ENCODE results near the gene COX19.

Gene COX19

GRCh38 chr7:922334-923107 lies 52.8 kb downstream of the COX19 start:
- no peak for DNase-seq

- no peak for DNase-seq
These were observed 53.6 kb downstream of the COX19 start for GRCh38 chr7:921581-922333.

DNA sequence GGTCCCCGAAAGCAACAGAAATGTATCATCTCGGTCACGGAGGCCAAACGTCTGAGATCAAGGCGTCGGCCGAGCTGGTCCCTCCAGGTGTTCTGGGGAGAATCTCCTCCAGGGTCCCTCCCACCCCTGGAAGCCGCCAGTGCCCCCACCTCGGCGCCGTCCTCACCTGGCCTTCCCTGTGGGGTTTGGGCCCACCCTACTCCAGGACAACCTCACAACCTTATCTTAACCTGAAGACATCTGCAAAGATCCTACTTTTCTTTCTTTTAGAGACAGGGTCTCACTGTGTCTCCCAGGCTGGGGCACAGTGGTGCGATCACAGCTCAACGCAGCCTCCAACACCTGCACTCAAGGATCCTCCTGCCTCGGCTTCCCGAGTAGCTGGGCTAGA lies 54.3 kb downstream of the COX19 start:
- DNase-seq = no peak

DNA sequence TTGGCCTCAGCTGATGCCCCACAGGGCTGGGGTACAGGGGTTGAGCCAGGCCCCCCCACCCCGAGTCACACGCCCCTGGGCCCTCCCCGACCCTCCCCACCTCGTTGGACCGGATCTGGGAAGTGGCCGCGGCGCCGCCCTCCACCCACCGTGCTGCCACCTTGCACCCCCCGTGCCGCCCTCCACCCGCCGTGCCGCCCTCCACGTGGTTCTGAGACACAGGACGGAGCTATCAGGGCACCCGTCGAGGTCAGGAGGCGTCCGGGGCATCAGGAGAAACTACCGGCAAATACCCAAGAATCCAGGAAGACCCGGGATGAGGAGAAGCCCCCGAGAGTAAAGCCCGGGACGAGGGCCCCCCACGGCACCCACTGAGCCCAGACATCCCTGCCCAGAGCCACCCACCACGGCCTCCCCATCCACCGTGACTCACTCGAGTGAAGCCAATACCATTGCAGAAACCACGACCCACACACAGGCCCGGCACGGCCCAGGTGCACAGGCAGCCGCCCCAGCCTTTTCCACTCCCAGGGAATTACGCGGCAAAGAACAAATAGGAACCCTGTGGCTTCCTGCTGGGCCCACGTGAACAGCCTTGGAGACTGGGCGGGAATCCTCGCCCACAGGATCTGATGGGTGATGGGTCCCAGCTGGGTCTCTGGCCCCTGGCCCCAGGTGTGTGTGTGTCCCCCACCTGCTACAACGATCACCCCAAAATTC lies 54.8 kb downstream of the COX19 start:
- no peak for DNase-seq

GRCh38 chr7:919924-920341 lies 55.4 kb downstream of the COX19 start:
- no peak for DNase-seq

DNA sequence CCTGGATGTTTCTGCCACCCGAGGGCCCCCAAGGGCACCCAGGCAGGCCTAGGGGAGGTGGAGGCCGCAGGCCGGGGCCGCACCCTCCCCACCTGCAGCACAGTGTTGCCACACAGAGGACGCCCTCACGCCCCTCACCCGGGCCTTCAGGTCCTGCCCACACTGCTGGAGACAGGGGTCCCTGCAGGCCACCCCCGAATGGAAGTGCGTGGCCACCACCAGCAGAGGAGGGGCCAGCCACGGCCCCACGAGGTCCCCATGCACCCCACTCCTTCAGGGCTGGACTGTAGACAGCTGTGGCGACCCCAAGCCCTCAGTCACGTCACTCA lies 56.3 kb downstream of the COX19 start:
- DNase-seq = no peak

GRCh38 chr7:918441-919113 lies 56.8 kb downstream of the COX19 start:
- no peak for DNase-seq

DNA sequence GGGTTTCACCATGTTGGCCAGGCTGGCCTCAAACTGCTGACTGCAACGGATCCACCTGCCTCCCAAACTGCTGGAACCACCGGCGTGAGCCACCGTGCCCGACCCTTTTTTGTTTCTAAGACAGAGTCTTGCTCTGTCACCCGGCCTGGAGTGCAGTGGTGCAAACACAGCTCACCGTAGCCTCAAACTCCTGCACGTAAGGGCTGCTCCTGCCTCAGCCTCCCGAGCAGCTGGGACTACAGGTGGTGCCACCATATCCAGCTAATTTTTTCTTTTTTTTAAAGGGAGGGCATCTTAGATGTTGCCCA lies 57.3 kb downstream of the COX19 start:
- DNase-seq = no peak

- DNase-seq = no peak
These were observed 57.9 kb downstream of the COX19 start for GRCh38 chr7:917255-918117.

- peak; percentile 44 for DNase-seq
These were observed 58.9 kb downstream of the COX19 start for GRCh38 chr7:916291-916941.

All from NCI-H1694 treated with DMSO at 0.1 percent for 48 hours (cell line).